Activated T-helper 1 cell treated with Interleukin-2 at 50 U/mL for 16 hours (primary cell): ENCODE results near the gene NCR3LG1.

Experiments
- DNase-seq: peaks from one replicate; pipeline ENCODE4 v3.0.0-alpha.2; 2020; ENCODE audit warnings: low read depth

NCR3LG1 gene

DNA sequence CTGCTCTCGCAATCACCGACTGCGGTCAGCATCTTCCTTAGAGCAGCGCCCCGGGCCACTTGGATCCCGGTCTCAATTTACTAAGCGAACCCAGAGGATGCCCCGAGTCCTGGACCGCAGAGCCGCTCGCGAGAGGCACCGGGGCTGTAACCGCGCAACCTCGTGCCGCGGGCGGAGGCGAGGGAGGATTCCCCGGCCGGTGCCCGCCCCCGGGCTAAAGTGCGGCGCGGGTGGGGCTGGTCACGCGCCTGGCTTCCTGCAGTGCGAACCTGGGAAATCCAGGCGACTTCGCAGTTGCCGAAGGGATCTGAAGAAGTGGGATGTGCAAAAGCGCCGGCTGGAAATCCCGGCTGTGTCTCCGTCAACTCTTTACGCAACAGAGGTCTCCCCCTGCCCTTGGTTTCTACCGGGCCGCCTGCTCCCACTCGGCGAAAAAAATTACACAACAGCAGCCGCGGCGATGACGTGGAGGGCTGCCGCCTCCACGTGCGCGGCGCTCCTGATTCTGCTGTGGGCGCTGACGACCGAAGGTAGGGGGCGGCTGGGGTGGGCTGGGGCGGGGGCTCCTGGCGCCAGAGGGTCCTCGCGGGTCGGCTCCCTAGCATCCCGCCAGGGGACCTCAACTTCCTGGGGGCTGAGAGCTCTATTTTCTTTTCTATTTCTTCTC lies at the start of gene NCR3LG1:
NCR3LG1 (plus strand) TSS at position 291 of the 667 bp plus-strand sequence; CDS start at position 461, 170 bp downstream.
- peak; percentile 39 for DNase-seq

DNA sequence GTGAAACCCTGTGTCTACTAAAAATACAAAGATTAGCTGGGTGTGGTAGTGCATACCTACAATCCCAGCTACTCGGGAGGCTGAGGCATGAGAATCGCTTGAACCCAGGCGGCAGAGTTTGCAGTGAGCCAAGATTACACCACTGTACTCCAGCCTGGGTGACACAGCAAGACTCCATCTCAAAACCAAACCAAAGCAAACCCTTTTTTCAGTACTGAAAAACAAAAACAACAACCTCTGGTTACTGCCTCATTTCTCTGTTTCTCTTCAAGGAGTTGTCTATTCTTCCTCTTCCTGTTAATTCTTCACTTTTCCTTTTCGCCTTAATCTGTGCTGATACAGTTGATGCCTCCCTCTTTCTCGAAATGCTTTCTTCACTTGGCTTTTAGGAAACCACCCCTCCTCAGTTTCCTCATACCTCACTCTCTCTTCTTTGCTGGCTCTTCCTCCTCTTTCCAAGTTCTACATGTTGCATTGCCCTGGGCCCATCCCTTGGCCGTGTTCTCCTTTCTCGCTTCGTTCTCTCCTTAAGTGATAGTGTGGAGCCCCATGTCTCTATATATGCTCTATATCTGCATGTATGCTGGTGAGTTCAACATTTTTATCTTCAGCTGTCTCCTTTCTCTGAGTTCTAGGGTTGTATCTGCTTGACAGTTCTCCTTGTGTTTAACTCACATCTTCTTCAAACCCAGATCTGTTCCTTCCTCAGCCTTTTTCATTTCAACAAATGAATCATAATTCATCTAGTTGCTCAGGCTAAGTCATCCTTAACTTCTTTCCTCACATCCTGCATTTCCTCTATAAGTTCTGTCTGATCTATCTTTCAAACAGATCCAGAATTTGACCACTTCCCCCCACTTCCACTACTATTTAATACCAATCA lies 38.0 kb upstream of the NCR3LG1 start:
- DNase-seq = no peak

GRCh38 chr11:17314232-17314547 lies 37.4 kb upstream of the NCR3LG1 start:
- no peak for DNase-seq

GRCh38 chr11:17314904-17315426 lies 36.6 kb upstream of the NCR3LG1 start:
- no peak for DNase-seq

GRCh38 chr11:17328871-17329494 lies 22.6 kb upstream of the NCR3LG1 start:
- no peak for DNase-seq

GRCh38 chr11:17331669-17332068 lies 19.9 kb upstream of the NCR3LG1 start:
- no peak for DNase-seq

- no peak for DNase-seq
Observed at GRCh38 chr11:17333799-17334586, 17.6 kb upstream of the NCR3LG1 start.

DNA sequence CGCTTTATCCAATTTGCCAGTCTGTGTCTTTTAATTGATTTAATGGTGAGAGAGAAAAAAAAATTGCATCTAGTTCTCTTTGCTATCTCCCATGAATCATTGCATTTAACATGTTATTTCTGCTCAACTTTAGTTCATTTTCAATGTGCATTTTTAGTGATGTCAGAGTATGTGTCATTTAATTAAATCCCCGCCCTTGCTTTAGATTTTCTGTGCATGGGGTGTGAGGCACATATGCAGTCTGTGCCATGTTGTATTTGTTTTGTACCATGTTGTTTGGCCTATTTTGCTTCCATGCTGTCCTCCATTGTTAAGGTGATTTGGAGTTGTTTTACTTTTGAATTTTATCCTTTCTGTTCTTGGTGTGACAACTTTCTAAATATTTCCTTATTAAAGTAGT lies 8.3 kb upstream of the NCR3LG1 start:
- no peak for DNase-seq

DNA sequence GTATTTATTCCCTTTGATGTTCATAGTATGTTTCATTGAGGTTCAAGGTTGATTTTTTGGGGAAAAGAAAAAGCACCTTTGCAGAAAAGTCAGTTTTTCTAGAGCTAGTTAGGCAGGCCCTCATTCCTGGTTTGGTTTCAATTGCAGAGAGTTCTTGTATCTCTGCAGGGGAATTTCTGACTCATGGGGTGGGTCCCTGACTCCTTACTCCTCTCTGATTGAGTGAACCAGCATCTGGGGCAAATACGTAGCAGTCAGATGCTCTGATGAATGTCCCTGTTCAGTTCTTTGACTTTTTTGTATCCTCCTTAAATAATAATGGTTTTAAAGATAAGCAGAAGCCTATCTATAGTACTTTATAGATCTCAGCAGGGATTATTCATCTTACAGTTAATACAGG lies 7.7 kb upstream of the NCR3LG1 start:
- DNase-seq = no peak

DNA sequence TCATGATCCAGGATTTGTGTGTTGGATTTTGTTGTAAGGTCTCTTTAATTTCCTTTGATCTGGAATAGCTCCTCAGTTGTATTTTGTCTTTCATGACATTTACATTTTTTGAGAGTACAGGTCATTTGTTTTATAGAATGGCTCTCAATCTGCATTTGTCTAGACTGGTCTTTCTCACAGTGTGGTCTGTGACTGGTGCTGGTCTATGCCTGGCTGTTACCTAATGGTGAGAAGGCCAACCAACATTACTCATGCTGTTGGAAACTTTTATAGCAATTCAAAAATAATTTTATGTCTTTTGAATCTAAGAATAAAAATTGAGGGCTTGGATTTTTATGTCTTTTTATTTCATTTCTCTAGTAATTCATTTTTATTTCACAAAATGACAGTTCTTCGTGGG lies 3.9 kb upstream of the NCR3LG1 start:
- DNase-seq = no peak

DNA sequence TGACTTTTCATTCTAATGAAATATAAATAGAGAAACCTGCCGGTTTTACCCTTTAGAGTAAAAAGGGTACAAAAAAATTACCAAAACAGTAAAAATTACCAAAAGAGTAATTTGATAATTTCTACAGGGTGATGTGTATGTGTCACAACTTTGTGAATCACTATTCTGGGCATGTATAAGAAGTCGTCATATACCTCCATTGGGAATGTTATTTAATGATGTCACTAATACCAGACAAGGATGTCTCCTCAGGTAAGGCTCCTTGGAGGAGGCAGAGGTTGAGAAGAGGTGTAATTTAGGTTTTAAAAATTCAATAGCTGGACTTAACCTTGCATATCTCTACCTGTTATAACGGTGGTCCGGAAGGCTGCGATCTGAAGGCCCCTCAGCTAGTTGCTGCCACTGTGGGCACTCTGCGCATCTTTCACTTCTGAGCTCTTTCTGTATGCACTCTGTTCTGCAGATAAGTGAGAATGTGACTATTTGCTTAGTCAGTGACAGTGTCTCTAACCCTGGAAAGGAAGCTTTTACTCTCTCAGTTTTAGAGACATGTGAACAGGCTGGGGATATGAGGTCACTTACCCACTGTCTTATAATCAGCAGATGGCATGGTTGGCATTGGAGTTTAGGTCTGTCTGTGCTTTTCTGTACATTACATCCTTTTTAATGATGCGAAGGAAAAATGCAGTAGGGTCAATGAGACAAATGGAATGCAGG lies 987 bp upstream of the NCR3LG1 start:
- no peak for DNase-seq

DNA sequence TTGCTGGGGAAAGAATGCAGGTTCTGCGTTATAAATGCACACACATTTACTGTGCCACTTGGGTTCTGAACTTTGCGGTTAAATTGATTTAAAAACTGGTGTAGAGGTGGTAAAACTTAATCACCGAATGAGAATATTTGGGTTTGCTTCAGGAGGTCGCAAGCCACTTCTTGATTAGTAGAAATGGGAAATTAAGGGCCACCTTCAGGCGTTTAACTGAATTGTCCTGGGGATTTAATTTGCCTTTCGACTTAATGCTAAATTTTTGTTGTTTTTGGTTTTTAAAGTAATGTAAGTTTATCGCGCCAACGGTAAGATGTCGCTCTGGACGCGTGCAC lies 459 bp upstream of the NCR3LG1 start:
- DNase-seq = no peak

GRCh38 chr11:17352950-17353820 lies 1.6 kb downstream of the NCR3LG1 start:
- DNase-seq = peak; percentile 31

- DNase-seq = no peak
Observed at GRCh38 chr11:17353821-17354600, 2.4 kb downstream of the NCR3LG1 start.

DNA sequence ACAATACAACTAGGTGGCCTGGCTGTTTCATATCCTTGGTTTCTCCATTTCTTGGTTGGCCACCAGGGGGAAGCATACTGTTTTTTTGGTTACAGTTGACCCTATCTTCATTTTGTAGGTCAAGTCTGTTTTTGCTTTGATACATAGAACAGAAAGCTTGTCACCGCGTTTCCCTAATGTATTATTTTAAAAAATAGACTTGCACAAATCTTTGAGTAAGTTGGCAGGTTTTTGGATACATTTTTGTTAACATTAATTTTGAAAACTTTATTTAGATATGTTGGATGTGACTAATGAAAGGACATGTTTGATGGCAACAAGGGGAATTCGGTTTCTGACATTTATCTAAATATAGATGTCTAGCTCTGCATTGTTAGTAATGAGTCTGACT lies 3.0 kb downstream of the NCR3LG1 start:
- peak; percentile 20 for DNase-seq

- DNase-seq = no peak
Observed at GRCh38 chr11:17366495-17366894, 14.9 kb downstream of the NCR3LG1 start.

DNA sequence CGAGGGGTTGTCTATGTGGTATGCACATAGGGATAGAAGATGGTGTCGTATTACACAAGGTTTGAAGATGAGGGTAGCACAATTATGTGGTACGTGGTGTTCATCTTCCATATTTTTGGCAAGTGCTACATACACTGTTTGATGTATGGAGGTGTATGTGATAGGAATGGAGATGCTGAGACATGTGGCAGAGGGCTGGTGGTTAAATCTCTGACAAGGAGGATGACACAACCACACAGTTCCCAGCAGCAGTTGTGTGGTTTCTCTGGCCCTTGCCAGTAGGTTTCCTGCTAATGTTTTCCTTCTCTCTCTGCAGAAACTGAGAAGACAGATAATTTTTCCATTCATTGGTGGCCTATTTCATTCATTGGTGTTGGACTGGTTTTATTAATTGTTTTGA lies 17.0 kb downstream of the NCR3LG1 start:
- DNase-seq = no peak

GRCh38 chr11:17369094-17369493 lies 17.5 kb downstream of the NCR3LG1 start:
- DNase-seq = no peak

- no peak for DNase-seq
Observed at GRCh38 chr11:17369684-17370243, 18.2 kb downstream of the NCR3LG1 start.
